Upper lobe of right lung (tissue), 1 donor: Measurements from ENCODE around the gene MAP4K2. TPM values are rescaled to one million over a fixed set of nuclear protein-coding genes. Genes with fewer than 3 reads are reported as not detected.

ENCODE experiments used
- ATAC-seq: fragments of 200-7000 bp; cut with Tn5 transposase; one replicate; pipeline ENCODE4 v1.9.1; 2020; ENCODE audit warnings: mild to moderate bottlenecking, moderate library complexity
- DNase-seq: peaks from one replicate; pipeline ENCODE4 v3.0.0-alpha.2; 2020
- H3K27ac ChIP-seq: fragments of 200-600 bp; one replicate; pipeline ENCODE4 v1.8.0; 2022
- H3K27me3 ChIP-seq: fragments of 200-600 bp; one replicate; pipeline ENCODE4 v1.8.0; 2022; ENCODE audit warnings: mild to moderate bottlenecking
- H3K36me3 ChIP-seq: fragments of 200-600 bp; one replicate; pipeline ENCODE4 v1.8.0; 2022
- H3K4me1 ChIP-seq: fragments of 200-600 bp; one replicate; pipeline ENCODE4 v1.8.0; 2022
- H3K4me3 ChIP-seq: fragments of 200-600 bp; one replicate; pipeline ENCODE4 v1.8.0; 2022; ENCODE audit warnings: mild to moderate bottlenecking
- H3K9me3 ChIP-seq: fragments of 200-600 bp; one replicate; pipeline ENCODE4 v1.8.0; 2022
- intact Hi-C: fragments of 100-400 bp; cut with DNase I; formaldehyde crosslinking; loops from one replicate; pipeline ENCODE4 v1.11.0; 2022
- total RNA-seq: library from RNA; stranded (reverse); fragmentation: NEBNext Ultra II Directional; extraction: Animal tissue kit (Norgen Biotek cat#: 25700); gene quantifications from one replicate; pipeline ENCODE4 v1.2.1, GENCODE V29; 2021
- TF ChIP-seq, protein P1 (sequence below): fragments of 200-600 bp; IDR thresholded peaks from one replicate; pipeline ENCODE4 v1.8.0; 2022; ENCODE audit warnings: antibody characterized with exemption
- donor health status: DM: no; HTN: yes; CAD: no; lungs with severe emphysema.

The MAP4K2 gene
- total RNA-seq, 1 donor from 2014 or later, result 28.9 TPM

DNA sequence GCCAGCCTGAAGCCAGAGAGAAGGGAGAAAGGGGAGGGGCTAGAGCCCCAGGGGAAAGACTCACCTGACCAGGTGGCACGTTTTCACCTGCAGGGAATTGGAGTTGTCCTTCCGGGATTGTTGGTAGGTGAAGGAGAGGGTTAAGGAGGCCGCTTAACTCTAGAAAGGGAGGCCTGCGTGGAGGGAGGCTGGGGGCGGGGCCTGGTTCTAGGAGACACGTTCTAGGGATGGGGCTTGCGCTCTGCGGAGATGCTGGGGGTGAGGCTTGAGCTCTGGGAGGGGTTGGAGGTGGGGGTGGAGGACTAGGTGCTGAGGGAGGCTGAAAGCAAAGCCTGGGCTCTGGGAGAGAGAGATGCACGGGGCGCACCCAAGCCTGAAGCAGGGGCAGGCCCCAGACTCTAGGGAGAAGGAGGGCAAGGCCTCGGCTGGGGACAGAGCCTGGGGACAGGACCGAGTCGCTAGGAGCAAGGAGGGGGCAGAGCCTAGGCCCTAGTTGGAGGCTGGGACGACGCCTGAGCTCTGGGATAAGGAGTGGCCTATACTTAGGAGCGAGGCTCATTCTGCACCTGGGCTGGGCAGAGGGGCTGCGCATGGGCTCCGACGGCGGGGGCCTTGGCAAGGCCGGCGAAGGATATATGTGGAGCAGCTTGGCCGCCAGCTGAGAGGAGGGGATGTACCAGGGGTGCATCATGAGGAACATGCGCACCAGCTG is 61.5 kb downstream of the MAP4K2 start:
- ATAC-seq, result no peak
- H3K4me1 ChIP-seq, result peaks cover 35% of the 10 kb centered on the region
- DNase-seq, result no peak
- intact Hi-C loops, result no loop called here
- H3K27me3 ChIP-seq, result no peaks in the 10 kb centered on the region
- TF ChIP-seq, protein P1, sequence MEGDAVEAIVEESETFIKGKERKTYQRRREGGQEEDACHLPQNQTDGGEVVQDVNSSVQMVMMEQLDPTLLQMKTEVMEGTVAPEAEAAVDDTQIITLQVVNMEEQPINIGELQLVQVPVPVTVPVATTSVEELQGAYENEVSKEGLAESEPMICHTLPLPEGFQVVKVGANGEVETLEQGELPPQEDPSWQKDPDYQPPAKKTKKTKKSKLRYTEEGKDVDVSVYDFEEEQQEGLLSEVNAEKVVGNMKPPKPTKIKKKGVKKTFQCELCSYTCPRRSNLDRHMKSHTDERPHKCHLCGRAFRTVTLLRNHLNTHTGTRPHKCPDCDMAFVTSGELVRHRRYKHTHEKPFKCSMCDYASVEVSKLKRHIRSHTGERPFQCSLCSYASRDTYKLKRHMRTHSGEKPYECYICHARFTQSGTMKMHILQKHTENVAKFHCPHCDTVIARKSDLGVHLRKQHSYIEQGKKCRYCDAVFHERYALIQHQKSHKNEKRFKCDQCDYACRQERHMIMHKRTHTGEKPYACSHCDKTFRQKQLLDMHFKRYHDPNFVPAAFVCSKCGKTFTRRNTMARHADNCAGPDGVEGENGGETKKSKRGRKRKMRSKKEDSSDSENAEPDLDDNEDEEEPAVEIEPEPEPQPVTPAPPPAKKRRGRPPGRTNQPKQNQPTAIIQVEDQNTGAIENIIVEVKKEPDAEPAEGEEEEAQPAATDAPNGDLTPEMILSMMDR, result no peak
- H3K36me3 ChIP-seq, result peaks cover 6% of the 10 kb centered on the region
- no peaks in the 10 kb centered on the region for H3K9me3 ChIP-seq
- H3K4me3 ChIP-seq, result peak overlapping the region; percentile 60
- no peak overlapping the region for H3K27ac ChIP-seq

DNA sequence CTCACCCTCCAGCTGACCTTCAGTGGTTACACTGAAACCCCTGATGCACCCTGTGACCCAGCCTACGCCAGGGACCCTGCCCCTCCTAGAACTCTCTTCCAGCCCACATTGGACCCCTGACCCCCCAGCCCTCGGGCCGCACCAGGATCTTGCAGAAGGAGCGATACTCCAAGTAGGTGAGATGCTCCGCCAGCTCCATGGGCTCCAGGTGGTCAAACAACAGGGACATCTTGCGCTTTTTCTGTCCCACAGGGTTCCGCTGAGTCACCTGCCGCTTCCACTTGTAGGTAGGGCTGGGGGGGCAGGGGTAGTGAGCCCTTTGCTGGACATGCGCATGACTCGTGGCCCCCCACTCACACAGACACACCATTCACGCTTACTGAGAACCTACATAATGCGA is 63.1 kb downstream of the MAP4K2 start:
- Histone ChIP-seq H3K36me3 (peaks cover 6% of the 10 kb centered on the region), H3K9me3 (no peaks in the 10 kb centered on the region), H3K4me3 (no peak overlapping the region), H3K27ac (no peak overlapping the region), H3K4me1 (peaks cover 26% of the 10 kb centered on the region), H3K27me3 (no peaks in the 10 kb centered on the region)
- no peak for DNase-seq
- no peak for ATAC-seq
- intact Hi-C loops, result no loop called here
- TF ChIP-seq, protein P1, result no peak

DNA sequence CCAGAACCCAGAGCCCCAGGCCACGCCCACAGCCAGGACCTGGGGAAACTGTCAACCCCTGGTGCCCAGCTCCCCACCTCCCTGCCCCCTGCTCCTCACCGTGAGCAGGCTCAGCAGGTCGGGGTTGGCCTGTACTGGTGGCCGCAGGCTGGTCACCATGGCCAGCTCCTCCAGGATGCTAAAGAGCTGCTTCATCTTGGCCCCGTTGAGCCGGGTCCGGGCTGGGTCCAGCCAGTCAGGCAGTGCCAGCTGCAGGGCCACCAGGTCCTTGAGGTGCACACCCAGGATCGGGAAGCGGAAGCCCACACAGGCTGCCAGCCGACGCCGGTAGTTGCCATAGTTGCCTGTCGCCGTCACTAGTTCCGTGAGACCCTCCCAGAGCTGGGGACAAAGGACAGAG is 66.4 kb downstream of the MAP4K2 start:
- no peak overlapping the region for H3K4me3 ChIP-seq
- intact Hi-C loops, result no loop called here
- peaks cover under 1% of the 10 kb centered on the region for H3K4me1 ChIP-seq
- TF ChIP-seq, protein P1, result no peak
- no peak overlapping the region for H3K27ac ChIP-seq
- no peaks in the 10 kb centered on the region for H3K9me3 ChIP-seq
- H3K36me3 ChIP-seq, result peaks cover 6% of the 10 kb centered on the region
- no peaks in the 10 kb centered on the region for H3K27me3 ChIP-seq
- ATAC-seq (no peak), DNase-seq (no peak)

DNA sequence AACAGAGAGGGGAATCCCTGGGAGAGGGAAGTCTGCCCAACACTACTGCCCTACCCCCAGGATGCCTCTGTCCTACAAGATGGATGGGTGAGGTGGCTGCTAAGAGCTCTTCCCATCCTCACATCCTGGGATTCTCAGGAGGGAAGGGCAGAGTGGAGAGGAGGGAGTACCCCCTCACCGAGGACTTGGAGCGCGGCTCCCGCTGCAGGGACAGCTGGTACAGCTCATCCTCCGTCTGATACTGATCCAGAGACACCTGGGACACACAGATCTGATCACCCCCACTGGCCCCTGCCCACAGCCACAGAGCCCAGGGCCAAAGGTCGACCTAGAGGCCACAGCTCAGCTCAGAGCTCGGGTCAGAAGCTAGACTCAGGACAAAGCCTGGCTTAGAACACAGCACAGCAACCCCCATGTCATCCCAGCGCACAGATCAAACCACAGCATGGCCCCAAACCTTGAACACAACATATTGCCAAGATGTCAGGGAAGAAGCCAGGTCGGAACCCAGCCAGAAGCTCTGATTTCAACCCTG is 67.2 kb downstream of the MAP4K2 start:
- H3K4me3 ChIP-seq, result no peak overlapping the region

More for the DNA sequence above, 67.2 kb downstream of the MAP4K2 start:
- no peaks in the 10 kb centered on the region for H3K9me3 ChIP-seq
- H3K27me3 ChIP-seq, result no peaks in the 10 kb centered on the region
- no peaks in the 10 kb centered on the region for H3K4me1 ChIP-seq
- intact Hi-C loops, result no loop called here
- H3K36me3 ChIP-seq, result peaks cover 6% of the 10 kb centered on the region
- TF ChIP-seq, protein P1, result no peak
- DNase-seq, result no peak
- no peak for ATAC-seq
- H3K27ac ChIP-seq, result no peak overlapping the region

Other genes with a start within 250 kb of the MAP4K2 start
- gene SLC22A11, start 247.3 kb downstream of the MAP4K2 start, total RNA-seq, result not detected
- gene SLC22A12, start 212.0 kb downstream of the MAP4K2 start, total RNA-seq, result not detected
- 0.72 TPM for gene NRXN2, start 80.0 kb downstream of the MAP4K2 start, total RNA-seq
- gene RASGRP2, start 59.1 kb downstream of the MAP4K2 start, total RNA-seq, result 27.6 TPM
- gene PYGM, start 43.2 kb downstream of the MAP4K2 start, total RNA-seq, result 2.0 TPM
- 294 TPM for gene SF1, start 24.7 kb downstream of the MAP4K2 start, total RNA-seq
- gene MEN1, start 7.3 kb upstream of the MAP4K2 start, total RNA-seq, result 22.5 TPM
- 20.9 TPM for gene CDC42BPG, start 41.4 kb upstream of the MAP4K2 start, total RNA-seq
- gene EHD1, start 75.4 kb upstream of the MAP4K2 start, total RNA-seq, result 94.6 TPM
- gene ATG2A, start 114.0 kb upstream of the MAP4K2 start, total RNA-seq, result 23.2 TPM
- gene PPP2R5B, start 121.5 kb upstream of the MAP4K2 start, total RNA-seq, result 29.4 TPM
- not detected for gene GPHA2, start 132.7 kb upstream of the MAP4K2 start, total RNA-seq
- gene MAJIN, start 168.9 kb upstream of the MAP4K2 start, total RNA-seq, result not detected
- gene BATF2, start 193.8 kb upstream of the MAP4K2 start, total RNA-seq, result 7.5 TPM
- gene ARL2, start 210.9 kb upstream of the MAP4K2 start, total RNA-seq, result 84.4 TPM
- 27.1 TPM for gene SNX15, start 224.2 kb upstream of the MAP4K2 start, total RNA-seq
- 10.2 TPM for gene SAC3D1, start 238.0 kb upstream of the MAP4K2 start, total RNA-seq